T-cell (primary cell): Measurements from ENCODE around the gene EXOC6. TPM values are rescaled to one million over a fixed set of nuclear protein-coding genes. Genes with fewer than 3 reads are reported as not detected.

Experiments used
- ATAC-seq, 4 experiments: fragments of 200-7000 bp in 3 of 4; fragments of 150-1000 bp in 1 of 4; cut with Tn5 transposase; replicated peaks in 1 of 4; 1 replicate in 3 of 4; 2 replicates in 1 of 4; pipeline ENCODE4 v1.10.0; 2021; ENCODE audit warnings: moderate library complexity in 3 of 4, mild to moderate bottlenecking in 2 of 4, moderate number of reproducible peaks in 1 of 4
- CTCF ChIA-PET, 2 donors: fragments of 300-600 bp; sonication (Branson Sonifier 250); formaldehyde crosslinking; loops; one replicate each; lab custom pipeline; 2022; ENCODE audit warnings: antibody characterized with exemption in 2 of 2; lab: Charles Lee
- POLR2A ChIA-PET, 2 donors: fragments of 300-600 bp; sonication (Branson Sonifier 250); formaldehyde crosslinking; loops; one replicate each; lab custom pipeline; 2022; ENCODE audit warnings: antibody characterized with exemption in 2 of 2; lab: Charles Lee
- DNase-seq, 35 experiments: peaks; one replicate each; pipeline versions ENCODE4 v3.0.0 to v3.0.0-alpha.2; 2013 to 2023
- H3K27ac ChIP-seq: one replicate; pipeline ENCODE4 v1.5.1; 2013; ENCODE audit warnings: low read length
- H3K27me3 ChIP-seq, 2 experiments: replicated peaks in 1 of 2; 1 replicate in 1 of 2; 2 replicates in 1 of 2; pipeline versions ENCODE4 v1.6.1 to v1.7.0; 2013; ENCODE audit warnings: low read length in 1 of 2, mixed read lengths in 1 of 2; ENCODE audit not compliant: control insufficient read depth in 2 of 2, insufficient read depth in 2 of 2; ENCODE audit errors: extremely low read depth in 1 of 2
- H3K36me3 ChIP-seq, 2 donors: 1 replicate in 1 of 2; 2 replicates in 1 of 2; pipeline versions ENCODE4 v1.6.1 to v1.7.0; 2013; ENCODE audit warnings: low read length in 1 of 2; ENCODE audit not compliant: control insufficient read depth in 2 of 2, insufficient read depth in 1 of 2; ENCODE audit errors: extremely low read depth in 1 of 2
- H3K4me1 ChIP-seq, 2 experiments: 1 replicate in 1 of 2; 2 replicates in 1 of 2; pipeline versions ENCODE4 v1.6.1 to v1.7.0; 2013; ENCODE audit warnings: low read length in 2 of 2, mixed read lengths in 1 of 2; ENCODE audit not compliant: insufficient read depth in 2 of 2, control insufficient read depth in 1 of 2; ENCODE audit errors: extremely low read depth in 1 of 2
- H3K4me3 ChIP-seq, 2 donors: 1 replicate in 1 of 2; 2 replicates in 1 of 2; pipeline versions ENCODE4 v1.5.1 to v1.7.0; 2013; ENCODE audit warnings: mild to moderate bottlenecking in 2 of 2, low read length in 1 of 2, moderate library complexity in 1 of 2; ENCODE audit not compliant: control insufficient read depth in 1 of 2; ENCODE audit errors: extremely low read depth in 1 of 2
- H3K9me3 ChIP-seq: 2 replicates; pipeline ENCODE4 v1.7.0; 2013
- H3K27ac Mint-ChIP-seq, 2 donors: one replicate each; pipeline ENCODE4 v1.8.0; 2020 to 2021; ENCODE audit warnings: mild to moderate bottlenecking in 2 of 2, mixed read lengths in 2 of 2
- H3K27me3 Mint-ChIP-seq, 2 donors: one replicate each; pipeline ENCODE4 v1.8.0; 2021 to 2022; ENCODE audit warnings: mixed read lengths in 2 of 2
- H3K36me3 Mint-ChIP-seq: one replicate; pipeline ENCODE4 v1.8.0; 2021; ENCODE audit warnings: mixed read lengths
- H3K4me1 Mint-ChIP-seq, 3 donors: one replicate each; pipeline ENCODE4 v1.8.0; 2020 to 2022; ENCODE audit warnings: mixed read lengths in 3 of 3, mild to moderate bottlenecking in 1 of 3
- H3K4me3 Mint-ChIP-seq, 3 donors: one replicate each; pipeline ENCODE4 v1.8.0; 2020 to 2022; ENCODE audit warnings: mild to moderate bottlenecking in 3 of 3, mixed read lengths in 3 of 3, moderate library complexity in 3 of 3
- H3K9me3 Mint-ChIP-seq, 3 donors: one replicate each; pipeline ENCODE4 v1.8.0; 2020 to 2022; ENCODE audit warnings: mixed read lengths in 3 of 3
- WGBS: methylation state at CpG from one replicate; pipeline ENCODE4 v1.1.5; 2013; ENCODE audit warnings: missing lambda C conversion rate; ENCODE audit not compliant: insufficient coverage; 5-methylcytosine and 5-hydroxymethylcytosine counted together
- total RNA-seq, 35 experiments: library from RNA in 6 of 35; stranded (reverse) in 6 of 35; fragments of 120-200 nt in 1 of 35; gene quantifications; one replicate each; pipeline versions ENCODE4 v1.2.1 to v1.2.4 and lab custom pipeline; 2013 to 2026

Gene EXOC6
- total RNA-seq, 5 donors from 2014 or later (not counting 1 experiment from before 2014, with no cell fraction given) = 8.7 to 13.3 (median 9.7) TPM

DNA sequence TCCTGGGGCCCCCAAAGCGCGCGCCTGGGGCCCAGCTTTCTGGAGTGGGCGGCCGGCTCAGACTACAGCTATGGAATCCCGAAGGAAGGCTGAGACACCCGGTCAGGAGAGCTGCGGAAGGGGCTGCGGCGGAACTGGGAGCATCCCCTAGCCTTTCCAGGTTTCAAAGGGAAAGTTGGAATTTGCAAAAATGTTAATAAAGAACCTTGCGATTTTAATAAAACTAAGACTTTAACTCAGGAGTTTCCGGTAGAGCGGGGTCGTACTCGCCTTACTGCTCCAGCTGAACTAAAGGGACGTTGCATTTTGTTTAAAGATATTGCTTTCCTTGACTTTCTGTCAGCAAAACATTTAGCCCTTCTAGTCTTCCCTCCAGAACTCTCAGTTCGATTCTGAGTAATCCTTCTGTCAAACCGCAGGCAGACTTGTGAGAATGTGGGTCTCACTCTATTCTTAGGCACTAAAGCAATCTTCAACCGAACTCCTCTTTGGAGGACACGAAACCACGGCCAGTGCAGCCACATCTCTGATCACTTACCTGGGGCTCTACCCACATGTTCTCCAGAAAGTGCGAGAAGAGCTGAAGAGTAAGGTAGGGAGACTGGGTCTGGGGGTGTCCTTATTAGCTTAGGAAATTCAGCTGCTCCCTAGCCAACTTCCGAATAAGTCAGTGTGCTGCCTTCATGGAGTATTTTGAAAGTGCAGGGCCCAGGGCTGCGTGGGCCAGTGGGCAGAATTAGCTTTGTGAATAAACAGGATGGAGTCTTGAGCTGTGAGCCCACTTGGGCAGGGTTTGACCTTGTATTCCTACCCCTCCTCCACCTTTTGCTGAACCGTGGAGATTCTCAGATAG is 227.3 kb downstream of the EXOC6 start:
- ChIA-PET CTCF (interaction anchor here (0.5 to 1.5 kb wide), 3 partner anchors 77 to 284 kb away, joined by 3 to 4 read pairs (median 3); no protein-coding TSS in a partner anchor), POLR2A (no interaction called here)
- H3K9me3 Mint-ChIP-seq = no peaks in the 10 kb centered on the region
- WGBS = 14% methylated on average over 6 of the region's 25 CpGs
- Histone ChIP-seq H3K27me3 (peaks cover 18 to 70% of the 10 kb centered on the region in 2 experiments), H3K36me3 (no peaks in the 10 kb centered on the region), H3K9me3 (no peaks in the 10 kb centered on the region), H3K4me1 (peaks cover 0 to 43% of the 10 kb centered on the region in 2 experiments), H3K27ac (no peak overlapping the region), H3K4me3 (no peak overlapping the region)
- H3K4me3 Mint-ChIP-seq = peak overlapping the region in 1 of 3 donors; percentile 73
- H3K36me3 Mint-ChIP-seq = no peaks in the 10 kb centered on the region
- DNase-seq = no peak
- peaks cover 52 to 71% of the 10 kb centered on the region in 2 donors for H3K27me3 Mint-ChIP-seq
- no peak for ATAC-seq
- H3K27ac Mint-ChIP-seq = no peak overlapping the region
- peaks cover 27 to 42% (median 41%) of the 10 kb centered on the region in 3 donors for H3K4me1 Mint-ChIP-seq

DNA sequence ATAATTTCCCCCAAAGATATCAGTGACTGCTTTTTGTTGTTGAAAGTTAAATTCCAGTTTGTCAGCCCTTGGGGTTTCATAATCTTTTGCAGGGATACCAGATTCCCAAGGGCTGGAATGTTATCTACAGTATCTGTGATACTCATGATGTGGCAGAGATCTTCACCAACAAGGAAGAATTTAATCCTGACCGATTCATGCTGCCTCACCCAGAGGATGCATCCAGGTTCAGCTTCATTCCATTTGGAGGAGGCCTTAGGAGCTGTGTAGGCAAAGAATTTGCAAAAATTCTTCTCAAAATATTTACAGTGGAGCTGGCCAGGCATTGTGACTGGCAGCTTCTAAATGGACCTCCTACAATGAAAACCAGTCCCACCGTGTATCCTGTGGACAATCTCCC is 228.6 kb downstream of the EXOC6 start:
- no peak for DNase-seq
- ChIA-PET POLR2A (no interaction called here), CTCF (interaction anchor here in 1 of 2 donors (0.5 to 1.3 kb wide), 3 partner anchors 28 to 277 kb away, joined by 3 to 5 read pairs (median 5); no protein-coding TSS in a partner anchor)
- no peaks in the 10 kb centered on the region for H3K36me3 ChIP-seq
- peaks cover 0 to 40% of the 10 kb centered on the region in 2 experiments for H3K4me1 ChIP-seq
- H3K9me3 Mint-ChIP-seq = no peaks in the 10 kb centered on the region
- H3K4me3 ChIP-seq = no peak overlapping the region
- ATAC-seq = no peak
- peaks cover 14 to 67% of the 10 kb centered on the region in 2 experiments for H3K27me3 ChIP-seq
- H3K27me3 Mint-ChIP-seq = peaks cover 54 to 69% of the 10 kb centered on the region in 2 donors
- H3K4me1 Mint-ChIP-seq = peaks cover 28 to 33% (median 33%) of the 10 kb centered on the region in 3 donors
- H3K36me3 Mint-ChIP-seq = no peaks in the 10 kb centered on the region
- H3K9me3 ChIP-seq = no peaks in the 10 kb centered on the region
- no peak overlapping the region for H3K27ac Mint-ChIP-seq
- no CpG with 5 or more reads among the region's 2 CpGs for WGBS
- H3K27ac ChIP-seq = no peak overlapping the region
- no peak overlapping the region for H3K4me3 Mint-ChIP-seq

DNA sequence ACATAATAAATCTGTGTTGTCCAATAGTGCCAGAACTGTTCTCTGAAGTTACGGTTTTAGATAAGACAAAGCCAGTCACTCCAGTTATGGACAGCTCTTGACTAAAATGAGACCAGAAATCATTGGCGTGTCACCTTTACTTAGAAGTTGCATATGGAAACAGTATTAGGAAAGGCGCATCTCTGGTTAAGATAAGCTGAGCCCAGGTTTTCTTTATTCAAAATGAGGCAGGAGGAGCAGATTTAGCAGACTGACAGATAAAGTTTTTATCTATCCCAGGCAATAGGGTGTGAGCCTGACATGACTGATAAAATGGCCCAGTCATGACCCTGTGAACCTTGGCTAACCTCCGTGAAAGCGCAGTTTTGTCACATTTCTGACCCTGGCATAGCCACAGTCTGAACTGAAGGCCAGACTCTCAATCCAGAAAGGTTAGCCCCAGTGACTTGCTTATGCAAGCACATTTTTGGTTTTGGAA is 229.6 kb downstream of the EXOC6 start:
- no peaks in the 10 kb centered on the region for H3K36me3 Mint-ChIP-seq
- peaks cover 50 to 59% of the 10 kb centered on the region in 2 donors for H3K27me3 Mint-ChIP-seq
- no peak overlapping the region for H3K4me3 ChIP-seq
- H3K4me1 ChIP-seq = peaks cover 0 to 30% of the 10 kb centered on the region in 2 experiments
- peaks cover 14 to 59% of the 10 kb centered on the region in 2 experiments for H3K27me3 ChIP-seq
- ChIA-PET POLR2A (no interaction called here), CTCF (interaction anchor here in 1 of 2 donors (0.5 kb wide), 2 partner anchors 129 to 322 kb away, joined by 3 to 5 read pairs; no protein-coding TSS in a partner anchor)
- peaks cover 19 to 25% (median 24%) of the 10 kb centered on the region in 3 donors for H3K4me1 Mint-ChIP-seq
- H3K9me3 Mint-ChIP-seq = no peaks in the 10 kb centered on the region
- no peak overlapping the region for H3K27ac Mint-ChIP-seq
- no peak for ATAC-seq
- H3K27ac ChIP-seq = no peak overlapping the region
- no peak overlapping the region for H3K4me3 Mint-ChIP-seq
- 94% methylated on average over 5 of the region's 5 CpGs for WGBS
- no peaks in the 10 kb centered on the region for H3K9me3 ChIP-seq
- no peak for DNase-seq
- H3K36me3 ChIP-seq = no peaks in the 10 kb centered on the region

DNA sequence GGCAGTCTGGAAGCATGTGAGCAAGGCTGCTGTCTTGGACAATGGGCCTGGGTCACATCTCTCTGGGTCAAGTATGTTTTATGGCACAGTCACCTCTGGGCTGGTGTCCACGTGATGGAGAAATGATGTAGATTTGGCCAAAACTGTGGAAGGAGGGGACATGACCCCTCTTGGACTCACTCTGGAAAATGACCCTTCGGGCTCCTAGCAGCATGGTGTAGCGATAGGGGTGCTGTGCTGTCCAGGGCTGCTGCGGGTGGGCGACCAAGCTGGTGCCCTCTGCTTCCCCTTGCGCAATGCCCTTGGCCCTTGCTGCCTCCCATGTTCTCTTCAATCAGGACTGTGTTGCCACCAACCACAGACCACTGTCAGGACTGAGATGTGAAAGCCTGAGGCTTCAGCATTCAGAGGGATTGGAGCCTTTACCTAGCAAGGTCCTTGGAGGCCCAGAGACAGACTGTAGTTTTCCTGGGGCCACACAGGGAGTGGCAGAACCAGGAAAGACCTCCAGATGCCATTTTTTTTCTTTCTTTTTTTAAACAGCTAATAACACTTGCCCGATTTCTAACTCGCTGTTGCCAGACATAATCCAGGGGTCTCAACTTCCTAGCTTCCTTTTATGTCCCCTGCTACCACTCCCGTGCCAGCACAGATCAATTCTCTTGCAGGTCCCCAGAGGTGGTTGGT is 231.5 kb downstream of the EXOC6 start:
- H3K9me3 Mint-ChIP-seq = no peaks in the 10 kb centered on the region
- 75% methylated on average over 4 of the region's 9 CpGs for WGBS
- Histone ChIP-seq H3K4me1 (peaks cover 0 to 10% of the 10 kb centered on the region in 2 experiments), H3K36me3 (no peaks in the 10 kb centered on the region), H3K4me3 (no peak overlapping the region), H3K9me3 (no peaks in the 10 kb centered on the region), H3K27ac (no peak overlapping the region), H3K27me3 (peaks cover 14 to 40% of the 10 kb centered on the region in 2 experiments)
- DNase-seq = peak in 1 of 35 experiments; percentile 9
- CTCF ChIA-PET = interaction anchor here (0.6 to 1.9 kb wide), 7 partner anchors 34 to 434 kb away, joined by 3 to 5 read pairs (median 5); no protein-coding TSS in a partner anchor
- POLR2A ChIA-PET = no interaction called here
- peaks cover 44 to 48% of the 10 kb centered on the region in 2 donors for H3K27me3 Mint-ChIP-seq
- peaks cover 12 to 14% (median 13%) of the 10 kb centered on the region in 3 donors for H3K4me1 Mint-ChIP-seq
- no peak overlapping the region for H3K27ac Mint-ChIP-seq
- peak overlapping the region in 1 of 3 donors; percentile 17 for H3K4me3 Mint-ChIP-seq
- no peak for ATAC-seq
- H3K36me3 Mint-ChIP-seq = no peaks in the 10 kb centered on the region

DNA sequence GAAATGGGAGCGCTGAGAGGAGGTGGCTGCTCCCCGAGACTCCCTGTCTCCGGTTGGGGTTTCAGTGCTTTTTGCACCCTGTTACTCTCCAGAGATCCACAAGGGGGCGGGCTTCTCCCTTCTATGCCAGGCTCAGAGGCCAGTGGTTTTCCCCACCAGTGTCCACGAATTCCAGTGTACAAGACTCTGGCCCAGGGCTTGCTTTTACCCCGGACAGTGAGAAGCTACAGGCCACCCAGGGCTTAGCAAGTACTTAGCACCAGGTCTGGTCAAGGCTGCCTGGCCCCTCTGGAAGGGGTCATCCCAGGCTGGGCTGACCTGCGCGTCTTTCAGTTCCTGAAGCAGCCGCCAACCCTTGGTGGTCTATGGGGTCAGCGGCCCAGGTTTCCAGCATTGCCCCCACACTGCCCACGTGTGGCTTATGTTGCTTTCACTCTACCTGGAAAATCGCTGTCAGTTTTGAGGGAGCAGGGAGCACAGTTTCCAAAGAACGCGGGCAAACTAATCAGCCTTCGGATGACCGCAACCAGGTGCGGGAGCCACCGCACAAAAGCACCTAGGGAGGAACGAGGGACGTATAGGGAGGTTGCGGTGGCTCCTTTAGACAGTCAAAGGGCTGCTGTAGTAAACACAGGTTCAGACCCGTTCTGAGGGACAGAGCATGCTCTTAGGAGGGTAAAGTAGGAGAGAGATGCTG is 232.2 kb downstream of the EXOC6 start:
- Mint-ChIP-seq H3K9me3 (no peaks in the 10 kb centered on the region), H3K36me3 (no peaks in the 10 kb centered on the region), H3K4me1 (peaks cover 7 to 8% (median 8%) of the 10 kb centered on the region in 3 donors), H3K4me3 (peak overlapping the region in 1 of 3 donors; percentile 17), H3K27ac (no peak overlapping the region), H3K27me3 (peaks cover 42 to 43% of the 10 kb centered on the region in 2 donors)
- Histone ChIP-seq H3K9me3 (no peaks in the 10 kb centered on the region), H3K27ac (no peak overlapping the region), H3K4me1 (peaks cover 0 to 4% of the 10 kb centered on the region in 2 experiments), H3K36me3 (no peaks in the 10 kb centered on the region), H3K4me3 (no peak overlapping the region), H3K27me3 (peaks cover 14 to 34% of the 10 kb centered on the region in 2 experiments)
- POLR2A ChIA-PET = no interaction called here
- CTCF ChIA-PET = interaction anchor here (0.6 to 1.9 kb wide), 10 partner anchors 11 to 433 kb away, joined by 3 to 12 read pairs (median 4); no protein-coding TSS in a partner anchor
- WGBS = 61% methylated on average over 16 of the region's 22 CpGs
- peak; percentile 52 to 67 (median 64) for ATAC-seq
- peak in 28 of 35 experiments; percentile 14 to 64 (median 34) for DNase-seq
